Measurements from ENCODE around the gene PYHIN1. TPM values are rescaled to one million over a fixed set of nuclear protein-coding genes. Genes with fewer than 3 reads are reported as not detected.

PYHIN1 gene
- 10 to 100 TPM; 56.6 to 59.8 TPM for total RNA-seq

DNA sequence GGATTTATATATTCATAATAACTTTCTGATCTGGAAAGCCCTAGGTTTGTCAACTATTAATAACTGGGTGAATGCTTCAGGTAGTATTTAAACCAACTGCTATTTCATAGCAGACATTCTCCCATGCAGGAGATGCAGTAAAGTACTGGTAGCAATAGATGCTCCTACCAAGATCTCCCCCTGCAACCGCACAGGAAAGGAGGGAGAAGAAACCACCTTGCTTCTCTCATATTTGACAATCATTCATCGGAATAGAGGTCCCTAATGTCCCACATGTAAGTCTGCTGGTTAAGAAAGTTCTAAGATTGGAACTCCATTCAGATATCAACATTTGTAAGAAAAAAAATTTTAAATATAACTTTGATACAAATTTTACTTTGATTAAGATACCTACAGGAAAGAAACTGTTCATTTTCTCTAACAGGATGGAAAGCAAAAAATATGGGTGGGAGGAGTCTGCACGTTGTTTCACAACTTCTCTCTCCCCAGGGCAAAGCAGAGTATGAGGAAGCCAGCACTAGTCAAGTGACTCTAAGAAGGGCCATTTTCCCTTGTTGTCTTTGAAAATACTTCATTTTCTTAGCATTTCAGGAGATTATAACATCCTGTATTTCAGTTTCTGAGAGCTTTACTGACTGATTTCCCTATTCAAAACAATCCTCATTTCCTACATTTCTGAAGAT is at the start of gene PYHIN1:
PYHIN1 (plus strand) TSS at position 498 of the 683 bp plus-strand sequence. CDS start 5,359 bp downstream, outside the sequence.
- ChIA-PET CTCF (interaction anchor here (1.5 kb wide), 1 partner anchor 76 kb away, joined by 5 read pairs; no protein-coding TSS in a partner anchor), POLR2A (interaction anchor here (1.0 to 6.6 kb wide), 7 partner anchors 66 to 145 kb away, joined by 4 to 95 read pairs (median 10); partner anchors contain the start of genes AIM2 and IFI16)
- Mint-ChIP-seq H3K4me3 (peak within 1 kb of the TSS; percentile 98), H3K36me3 (ENCODE audit: low read depth) (peaks cover 42% of the 10 kb centered on the region), H3K27me3 (no peaks in the 10 kb centered on the region), H3K9me3 (peaks cover 9% of the 10 kb centered on the region), H3K4me1 (peaks cover 36% of the 10 kb centered on the region), H3K27ac (peak within 1 kb of the TSS; percentile 95)
- DNase-seq = peak; percentile 63

DNA sequence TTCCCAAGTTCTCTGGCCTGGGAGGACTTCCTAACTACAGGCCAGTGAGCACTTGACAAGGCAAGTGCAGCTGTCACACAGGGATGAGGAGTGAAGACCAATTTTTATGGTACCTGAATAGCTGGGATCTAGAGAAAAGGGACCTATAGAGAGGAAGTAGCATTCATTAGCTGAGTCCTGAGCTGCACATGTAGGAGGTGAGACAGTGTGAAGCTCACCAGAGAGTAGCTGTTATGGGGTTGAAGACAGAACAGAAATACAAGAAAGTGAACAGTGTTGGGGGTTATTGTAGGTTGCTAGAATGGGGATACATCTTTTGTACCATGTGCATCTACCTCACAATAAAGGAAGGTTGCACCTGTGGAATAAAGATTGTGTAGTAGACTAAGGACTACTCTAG is 37.7 kb upstream of the PYHIN1 start:
- CTCF ChIA-PET = no interaction called here
- POLR2A ChIA-PET = no interaction called here

DNA sequence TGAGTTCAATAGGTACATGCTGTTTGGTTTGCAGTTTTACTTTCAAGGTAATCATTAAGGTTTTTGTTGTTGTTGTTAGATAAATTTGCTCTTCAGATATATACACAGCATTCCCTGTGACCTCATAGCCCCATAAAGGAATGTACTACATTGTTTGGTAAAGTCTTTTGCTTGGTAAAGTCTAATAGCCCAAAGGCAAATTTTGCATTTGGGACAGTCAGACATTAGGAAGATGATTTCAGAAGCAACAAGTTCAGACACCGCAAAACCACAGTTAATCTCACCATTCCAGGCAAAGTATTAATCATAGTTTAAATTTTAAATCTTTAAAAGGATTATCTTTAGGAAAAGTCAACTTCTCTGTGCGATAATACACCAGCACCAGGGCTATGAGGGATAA is 32.6 kb upstream of the PYHIN1 start:
- no peaks in the 10 kb centered on the region for H3K36me3 Mint-ChIP-seq (ENCODE audit: low read depth)
- ChIA-PET POLR2A (no interaction called here), CTCF (no interaction called here)
- H3K27me3 Mint-ChIP-seq = no peaks in the 10 kb centered on the region
- no peak overlapping the region for H3K4me3 Mint-ChIP-seq
- H3K4me1 Mint-ChIP-seq = peaks cover 8% of the 10 kb centered on the region
- no peak overlapping the region for H3K27ac Mint-ChIP-seq
- H3K9me3 Mint-ChIP-seq = peaks cover 4% of the 10 kb centered on the region
- DNase-seq = no peak

More for the DNA sequence above, 37.7 kb upstream of the PYHIN1 start:
- Mint-ChIP-seq H3K36me3 (ENCODE audit: low read depth) (no peaks in the 10 kb centered on the region), H3K9me3 (peaks cover 7% of the 10 kb centered on the region), H3K4me3 (no peak overlapping the region), H3K4me1 (no peaks in the 10 kb centered on the region), H3K27me3 (no peaks in the 10 kb centered on the region), H3K27ac (no peak overlapping the region)
- no peak for DNase-seq

DNA sequence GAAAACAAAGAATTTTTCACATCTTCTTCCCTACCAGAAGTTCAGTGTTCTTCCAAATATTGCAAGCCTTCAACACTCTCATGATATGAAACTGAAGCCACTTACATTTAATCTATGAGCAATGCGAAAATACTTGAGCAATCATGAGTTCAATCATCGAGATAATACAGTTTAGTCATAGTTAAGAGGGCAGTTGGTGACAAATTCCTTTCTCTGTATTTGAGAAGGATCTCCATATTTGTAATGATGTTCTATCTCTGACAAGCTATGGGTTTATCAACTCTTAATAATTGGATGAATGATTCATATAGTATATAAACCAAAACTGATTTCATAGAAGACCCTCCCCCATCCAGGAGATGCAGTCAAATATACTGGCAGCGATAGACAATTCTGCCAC is 29.7 kb upstream of the PYHIN1 start:
- no peak overlapping the region for H3K27ac Mint-ChIP-seq
- H3K4me3 Mint-ChIP-seq = no peak overlapping the region
- peaks cover 8% of the 10 kb centered on the region for H3K4me1 Mint-ChIP-seq
- ChIA-PET CTCF (interaction anchor here (1.1 kb wide), 1 partner anchor 97 kb away, joined by 4 read pairs; no protein-coding TSS in a partner anchor), POLR2A (no interaction called here)
- no peaks in the 10 kb centered on the region for H3K27me3 Mint-ChIP-seq
- DNase-seq = no peak
- H3K9me3 Mint-ChIP-seq = no peaks in the 10 kb centered on the region
- H3K36me3 Mint-ChIP-seq (ENCODE audit: low read depth) = no peaks in the 10 kb centered on the region

DNA sequence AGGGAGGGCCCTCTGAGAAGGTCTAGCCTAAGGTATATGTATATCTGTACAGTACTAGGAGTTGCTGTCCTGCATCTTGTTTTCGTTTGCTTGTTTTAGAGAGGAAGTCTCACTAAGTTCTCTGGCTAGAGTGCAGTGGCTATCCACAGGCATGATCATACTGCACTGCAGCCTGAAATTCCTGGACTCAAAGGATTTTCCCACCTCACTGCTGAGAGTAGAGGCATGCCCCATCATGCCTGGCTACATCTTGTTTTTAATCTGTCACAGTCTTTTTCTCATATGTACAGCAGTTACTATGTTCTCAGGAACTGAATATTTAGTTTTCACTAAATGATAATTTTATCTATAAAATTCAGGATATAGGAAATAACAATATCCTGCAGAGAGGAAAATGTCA is 15.3 kb upstream of the PYHIN1 start:
- no peaks in the 10 kb centered on the region for H3K4me1 Mint-ChIP-seq
- H3K27ac Mint-ChIP-seq = no peak overlapping the region
- H3K9me3 Mint-ChIP-seq = peaks cover 35% of the 10 kb centered on the region
- ChIA-PET POLR2A (no interaction called here), CTCF (no interaction called here)
- DNase-seq = no peak
- H3K36me3 Mint-ChIP-seq (ENCODE audit: low read depth) = peaks cover 15% of the 10 kb centered on the region
- peaks cover 2% of the 10 kb centered on the region for H3K27me3 Mint-ChIP-seq
- H3K4me3 Mint-ChIP-seq = no peak overlapping the region

DNA sequence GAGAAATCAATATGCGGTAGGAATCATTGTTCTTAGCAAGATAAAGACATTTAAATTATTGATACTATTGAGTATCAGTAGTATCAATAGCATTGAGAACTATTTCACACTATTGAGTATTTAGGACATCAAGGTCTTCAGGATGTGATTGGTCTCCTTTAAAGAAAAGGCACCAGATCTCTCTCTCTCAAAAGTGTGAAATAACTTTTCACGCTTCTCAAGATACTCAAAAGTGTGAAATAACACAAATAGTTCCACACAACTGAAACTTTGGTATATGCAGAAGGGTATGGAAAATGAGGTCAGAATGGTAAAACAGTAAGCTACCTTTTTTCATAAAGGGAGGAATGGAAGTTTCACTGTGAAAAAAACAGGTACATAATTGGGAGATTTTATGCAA is 6.7 kb upstream of the PYHIN1 start:
- no peak overlapping the region for H3K27ac Mint-ChIP-seq

DNA sequence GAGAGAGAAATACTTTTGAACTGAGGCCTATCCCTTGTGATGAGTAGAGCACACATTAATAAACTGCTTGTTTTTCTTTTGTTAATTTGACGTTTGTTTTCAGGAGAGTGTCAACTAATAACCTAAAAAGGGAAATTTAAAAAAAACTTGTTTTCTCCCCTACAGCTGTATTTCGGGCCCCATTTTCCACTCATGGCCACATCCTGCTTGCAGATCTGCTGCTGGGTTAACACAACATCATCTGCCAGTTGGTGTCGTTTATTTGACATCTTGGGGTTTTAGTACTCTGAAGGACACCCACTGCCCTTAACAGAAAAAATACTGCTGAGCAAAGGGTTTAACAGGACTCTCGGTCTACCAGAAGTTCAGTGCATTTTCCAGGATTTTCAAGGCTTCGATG is 848 bp upstream of the PYHIN1 start:
- ChIA-PET POLR2A (interaction anchor here (0.6 to 6.6 kb wide), 5 partner anchors 68 to 146 kb away, joined by 5 to 95 read pairs (median 10); partner anchors contain the start of genes AIM2 and IFI16), CTCF (interaction anchor here (1.5 kb wide), 1 partner anchor 77 kb away, joined by 5 read pairs; no protein-coding TSS in a partner anchor)
- H3K27ac Mint-ChIP-seq = peak overlapping the region; percentile 95
- H3K36me3 Mint-ChIP-seq (ENCODE audit: low read depth) = peaks cover 36% of the 10 kb centered on the region
- H3K4me3 Mint-ChIP-seq = peak overlapping the region; percentile 98
- H3K9me3 Mint-ChIP-seq = peaks cover 9% of the 10 kb centered on the region
- H3K4me1 Mint-ChIP-seq = peaks cover 31% of the 10 kb centered on the region
- no peaks in the 10 kb centered on the region for H3K27me3 Mint-ChIP-seq
- DNase-seq = peak; percentile 74

More for the DNA sequence above, 6.7 kb upstream of the PYHIN1 start:
- Mint-ChIP-seq H3K4me3 (no peak overlapping the region), H3K27me3 (no peaks in the 10 kb centered on the region), H3K4me1 (peaks cover 2% of the 10 kb centered on the region), H3K36me3 (ENCODE audit: low read depth) (peaks cover 16% of the 10 kb centered on the region), H3K9me3 (peaks cover 27% of the 10 kb centered on the region)
- DNase-seq = no peak
- CTCF ChIA-PET = interaction anchor here (1.1 kb wide), 1 partner anchor 74 kb away, joined by 3 read pairs; no protein-coding TSS in a partner anchor
- POLR2A ChIA-PET = interaction anchor here (1.0 kb wide), 1 partner anchor 88 kb away, joined by 4 read pairs; no protein-coding TSS in a partner anchor

DNA sequence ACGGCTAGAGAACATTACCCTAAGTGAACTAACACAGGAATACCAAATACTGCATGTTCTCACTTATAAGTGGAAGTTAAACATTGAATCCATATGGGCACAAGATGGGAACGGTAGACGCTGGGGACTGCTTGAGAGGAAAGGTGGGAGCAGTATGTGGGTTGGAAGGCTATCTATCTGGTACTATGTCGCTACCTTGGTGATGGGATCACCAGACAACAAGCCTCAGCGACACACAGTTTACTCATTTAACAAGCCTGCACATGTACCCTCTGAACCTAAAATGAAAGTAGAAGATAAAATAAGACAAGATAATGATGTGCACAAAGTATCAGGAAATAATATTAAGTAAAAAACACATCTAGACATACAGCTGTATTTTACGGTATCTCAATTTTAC is 819 bp downstream of the PYHIN1 start:
- peak overlapping the region; percentile 98 for H3K4me3 Mint-ChIP-seq
- peaks cover 3% of the 10 kb centered on the region for H3K9me3 Mint-ChIP-seq
- peak overlapping the region; percentile 95 for H3K27ac Mint-ChIP-seq
- peaks cover 51% of the 10 kb centered on the region for H3K36me3 Mint-ChIP-seq (ENCODE audit: low read depth)
- ChIA-PET POLR2A (interaction anchor here (1.2 to 6.6 kb wide), 7 partner anchors 65 to 144 kb away, joined by 3 to 95 read pairs (median 10); partner anchors contain the start of genes AIM2 and IFI16), CTCF (no interaction called here)
- H3K4me1 Mint-ChIP-seq = peaks cover 37% of the 10 kb centered on the region
- H3K27me3 Mint-ChIP-seq = no peaks in the 10 kb centered on the region
- DNase-seq = peak; percentile 45

DNA sequence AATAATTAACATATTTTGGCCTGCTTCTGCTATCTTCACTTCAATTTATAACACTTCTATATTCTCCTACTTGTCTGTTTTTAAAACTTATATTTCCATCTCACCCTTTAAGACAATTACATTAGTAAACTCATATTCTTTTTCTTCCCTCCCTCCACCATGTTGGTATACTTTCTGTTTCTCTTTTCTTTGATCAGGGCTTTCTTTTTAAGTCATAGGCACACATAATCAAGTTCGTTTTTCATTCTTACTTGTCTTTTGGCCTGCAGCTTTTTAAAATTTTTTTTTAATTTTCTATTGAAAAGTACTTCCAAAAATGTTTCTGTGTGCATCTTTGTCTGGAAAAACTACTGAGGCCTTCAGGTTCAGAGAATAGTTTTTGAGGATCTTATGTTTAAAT is 2.3 kb downstream of the PYHIN1 start:
- H3K36me3 Mint-ChIP-seq (ENCODE audit: low read depth) = peaks cover 59% of the 10 kb centered on the region
- H3K27me3 Mint-ChIP-seq = no peaks in the 10 kb centered on the region
- ChIA-PET POLR2A (interaction anchor here (1.1 to 6.6 kb wide), 4 partner anchors 65 to 143 kb away, joined by 3 to 95 read pairs (median 6); partner anchors contain the start of genes AIM2 and IFI16), CTCF (interaction anchor here (1.5 kb wide), 1 partner anchor 135 kb away, joined by 4 read pairs; no protein-coding TSS in a partner anchor)
- peak overlapping the region; percentile 82 for H3K4me3 Mint-ChIP-seq
- peak overlapping the region; percentile 67 for H3K27ac Mint-ChIP-seq
- H3K9me3 Mint-ChIP-seq = no peaks in the 10 kb centered on the region
- peaks cover 41% of the 10 kb centered on the region for H3K4me1 Mint-ChIP-seq
- DNase-seq = no peak

DNA sequence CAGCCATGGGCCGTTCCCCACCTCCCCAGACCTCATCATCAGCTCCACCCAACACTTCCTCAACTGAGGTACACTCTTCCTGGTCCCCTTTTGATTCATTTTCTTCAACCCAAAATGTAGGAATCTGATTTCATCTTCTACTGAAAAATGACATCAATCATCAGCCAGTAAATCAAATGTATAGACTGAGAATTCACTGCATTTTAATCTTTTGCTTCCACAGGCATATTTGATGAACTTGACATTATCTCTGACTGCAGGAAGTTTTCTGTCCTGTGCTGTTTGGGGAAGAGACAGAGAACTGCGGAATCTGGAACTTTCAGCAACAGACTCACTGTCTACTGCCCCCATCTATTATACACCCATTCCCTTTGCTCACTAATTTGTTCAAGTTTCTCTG is 7.8 kb downstream of the PYHIN1 start:
- DNase-seq = no peak
- CTCF ChIA-PET = no interaction called here
- Mint-ChIP-seq H3K4me3 (no peak overlapping the region), H3K9me3 (no peaks in the 10 kb centered on the region), H3K36me3 (ENCODE audit: low read depth) (peaks cover 92% of the 10 kb centered on the region), H3K27me3 (no peaks in the 10 kb centered on the region), H3K27ac (no peak overlapping the region), H3K4me1 (peaks cover 44% of the 10 kb centered on the region)
- POLR2A ChIA-PET = no interaction called here

DNA sequence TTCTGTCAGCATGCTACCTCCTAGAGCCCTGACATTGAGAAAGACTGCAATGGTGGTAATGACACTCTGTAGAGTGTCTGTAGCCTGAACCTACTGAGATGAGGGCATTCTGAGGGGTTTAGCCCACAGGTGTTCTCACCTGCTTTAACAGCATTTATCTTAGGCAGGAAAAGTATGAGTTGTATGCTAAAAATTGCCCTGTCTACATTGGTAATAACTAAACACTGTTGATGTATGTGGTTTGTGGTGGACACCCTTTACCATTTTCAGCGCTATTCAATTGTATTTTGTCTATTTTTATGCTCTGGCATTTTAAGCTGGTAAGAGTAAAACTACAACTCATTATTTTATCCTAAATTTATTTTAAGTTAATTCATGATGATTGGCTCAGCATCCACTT is 10.0 kb downstream of the PYHIN1 start:
- Mint-ChIP-seq H3K36me3 (ENCODE audit: low read depth) (peaks cover 94% of the 10 kb centered on the region), H3K4me3 (no peak overlapping the region), H3K27ac (no peak overlapping the region), H3K27me3 (no peaks in the 10 kb centered on the region), H3K4me1 (peaks cover 27% of the 10 kb centered on the region), H3K9me3 (no peaks in the 10 kb centered on the region)
- POLR2A ChIA-PET = interaction anchor here (2.7 kb wide), 1 partner anchor 68 kb away, joined by 9 read pairs; the partner anchor contains the start of gene IFI16
- no peak for DNase-seq
- CTCF ChIA-PET = no interaction called here

DNA sequence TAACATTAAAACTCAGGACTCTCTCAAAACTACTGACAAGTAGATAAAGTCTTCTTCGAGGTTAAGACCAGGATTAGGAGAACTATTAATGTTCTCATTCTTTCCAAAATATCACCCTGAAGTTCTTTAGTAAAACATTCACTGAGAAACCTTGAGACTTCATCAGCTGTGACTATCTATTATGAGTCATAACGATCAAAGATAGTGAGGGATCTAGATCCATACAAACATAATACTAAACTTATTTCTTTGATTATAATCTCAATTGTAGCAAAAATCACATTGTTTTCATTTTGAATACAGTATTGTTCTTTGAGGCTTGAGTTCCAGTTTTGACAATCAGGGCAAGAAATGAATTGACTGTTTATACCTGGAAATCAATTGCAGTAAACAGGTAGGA is 11.1 kb downstream of the PYHIN1 start:
- H3K4me3 Mint-ChIP-seq = no peak overlapping the region
- H3K36me3 Mint-ChIP-seq (ENCODE audit: low read depth) = peaks cover 94% of the 10 kb centered on the region
- H3K4me1 Mint-ChIP-seq = peaks cover 27% of the 10 kb centered on the region
- DNase-seq = no peak
- ChIA-PET CTCF (no interaction called here), POLR2A (interaction anchor here (2.7 kb wide), 1 partner anchor 67 kb away, joined by 9 read pairs; the partner anchor contains the start of gene IFI16)
- H3K9me3 Mint-ChIP-seq = no peaks in the 10 kb centered on the region
- no peaks in the 10 kb centered on the region for H3K27me3 Mint-ChIP-seq
- no peak overlapping the region for H3K27ac Mint-ChIP-seq

DNA sequence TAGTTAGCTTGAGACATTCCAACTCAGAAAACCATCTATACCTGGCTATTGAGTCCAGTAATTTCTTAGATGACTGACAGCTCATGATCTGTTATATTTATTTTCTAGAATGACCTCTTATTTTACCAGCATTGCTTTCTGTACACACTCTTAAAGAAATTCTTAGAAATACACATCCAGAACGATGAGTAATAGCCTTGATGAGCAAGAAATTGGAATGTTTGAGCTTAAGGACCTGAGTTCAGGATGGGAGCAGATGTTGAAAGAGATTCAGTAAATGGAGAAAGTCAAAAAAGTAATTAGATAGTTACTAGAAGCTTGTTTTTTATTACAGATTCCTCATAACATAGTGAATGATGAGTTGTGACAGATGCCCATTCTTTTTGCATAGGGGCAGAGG is 11.7 kb downstream of the PYHIN1 start:
- H3K27ac Mint-ChIP-seq = no peak overlapping the region
- no peak for DNase-seq
- CTCF ChIA-PET = no interaction called here
- H3K36me3 Mint-ChIP-seq (ENCODE audit: low read depth) = peaks cover 94% of the 10 kb centered on the region
- H3K4me3 Mint-ChIP-seq = no peak overlapping the region
- no peaks in the 10 kb centered on the region for H3K9me3 Mint-ChIP-seq
- H3K27me3 Mint-ChIP-seq = no peaks in the 10 kb centered on the region
- POLR2A ChIA-PET = interaction anchor here (2.7 kb wide), 1 partner anchor 66 kb away, joined by 9 read pairs; the partner anchor contains the start of gene IFI16
- H3K4me1 Mint-ChIP-seq = peaks cover 24% of the 10 kb centered on the region
